Esophagus squamous epithelium (tissue), 5 donors: Measurements from ENCODE around the gene NAA35. TPM values are rescaled to one million over a fixed set of nuclear protein-coding genes. Genes with fewer than 3 reads are reported as not detected.

Experiments used
- DNase-seq: peaks from one replicate; lab custom pipeline; 2025; lab: John Stamatoyannopoulos, UW
- H3K27ac ChIP-seq, 4 donors: fragments of 200-600 bp; sonication (generic); one replicate each; pipeline ENCODE4 v1.5.1; 2016 to 2019; ENCODE audit warnings: mild to moderate bottlenecking in 1 of 4
- H3K27me3 ChIP-seq, 4 donors: fragments of 200-600 bp; sonication (generic); 1 replicate in 3 of 4; 2 replicates in 1 of 4; pipeline versions ENCODE4 v1.5.1 to v1.6.0; 2017 to 2021; ENCODE audit warnings: antibody characterized with exemption in 1 of 4
- H3K36me3 ChIP-seq, 3 donors: fragments of 200-600 bp; sonication (generic); one replicate each; pipeline ENCODE4 v1.5.1; 2016 to 2019
- H3K4me1 ChIP-seq, 3 donors: fragments of 200-600 bp; sonication (generic); one replicate each; pipeline ENCODE4 v1.5.1; 2017 to 2019
- H3K4me3 ChIP-seq, 4 donors: fragments of 200-600 bp; sonication (generic); 1 replicate in 3 of 4; 2 replicates in 1 of 4; pipeline ENCODE4 v1.5.1; 2016 to 2019; ENCODE audit warnings: mild to moderate bottlenecking in 2 of 4, moderate library complexity in 1 of 4
- H3K9me3 ChIP-seq, 3 donors: fragments of 200-600 bp; sonication (generic); one replicate each; pipeline ENCODE4 v1.5.1; 2016 to 2019
- CTCF ChIP-seq, 6 experiments: fragments of 450-650 bp in 4 of 6; fragments of 200-600 bp in 2 of 6; sonication (generic) in 2 of 6; IDR thresholded peaks; one replicate each; pipeline ENCODE4 v1.5.1; 2016 to 2019; ENCODE audit warnings: antibody characterized with exemption in 6 of 6, mild to moderate bottlenecking in 4 of 6, moderate library complexity in 4 of 6
- POLR2A ChIP-seq, 4 donors: fragments of 450-650 bp; IDR thresholded peaks; one replicate each; pipeline ENCODE4 v1.6.1; 2017; ENCODE audit warnings: antibody characterized with exemption in 4 of 4, mild to moderate bottlenecking in 4 of 4, moderate library complexity in 3 of 4
- WGBS, 2 donors: methylation state at CpG; one replicate each; pipeline ENCODE4 v1.1.5; 2018; 5-methylcytosine and 5-hydroxymethylcytosine counted together
- intact Hi-C: fragments of 100-400 bp; cut with DNase I; formaldehyde crosslinking; loops from one replicate; pipeline ENCODE4 v1.15.0; 2022
- total RNA-seq, 4 donors: library from RNA; depleted of rRNA; stranded (reverse); fragments of >200 nt; gene quantifications; one replicate each; pipeline ENCODE4 v1.1.0, GENCODE V29; 2016
- donor health status: DM: yes; HTN: yes; CAD: no.

The NAA35 gene
- total RNA-seq, 4 donors from 2014 or later = 12.1 to 20.8 (median 19.9) TPM

GRCh38 chr9:85978496-85978895 lies 37.5 kb downstream of the NAA35 start:
- WGBS, 2 donors = 78 to 86% methylated on average over 4 of the region's 4 CpGs
- H3K4me3 ChIP-seq = no peak overlapping the region
- no peak for TF ChIP-seq POLR2A (IDR thresholded peaks at IDR 0.05)
- TF ChIP-seq CTCF (IDR thresholded peaks at IDR 0.05) = no peak
- peaks cover 0 to 98% (median 11%) of the 10 kb centered on the region in 3 donors for H3K36me3 ChIP-seq
- H3K4me1 ChIP-seq = no peaks in the 10 kb centered on the region
- no peak overlapping the region for H3K27ac ChIP-seq
- no peak for DNase-seq
- no peaks in the 10 kb centered on the region for H3K9me3 ChIP-seq
- H3K27me3 ChIP-seq = no peaks in the 10 kb centered on the region
- intact Hi-C loops = no loop called here

- Histone ChIP-seq H3K27ac (no peak overlapping the region), H3K4me1 (no peaks in the 10 kb centered on the region), H3K27me3 (no peaks in the 10 kb centered on the region), H3K9me3 (no peaks in the 10 kb centered on the region), H3K4me3 (no peak overlapping the region), H3K36me3 (peaks cover 0 to 96% (median 11%) of the 10 kb centered on the region in 3 donors)
- TF ChIP-seq POLR2A (IDR thresholded peaks at IDR 0.05) (no peak), CTCF (IDR thresholded peaks at IDR 0.05) (no peak)
- intact Hi-C loops = no loop called here
- WGBS, 2 donors = 76 to 85% methylated on average over 3 of the region's 3 CpGs
- DNase-seq = no peak
These were observed 40.4 kb downstream of the NAA35 start for GRCh38 chr9:85981369-85981768.

- intact Hi-C loops = no loop called here
- Histone ChIP-seq H3K27ac (no peak overlapping the region), H3K36me3 (peaks cover 0 to 80% (median 7%) of the 10 kb centered on the region in 3 donors), H3K4me1 (no peaks in the 10 kb centered on the region), H3K27me3 (no peaks in the 10 kb centered on the region), H3K4me3 (no peak overlapping the region), H3K9me3 (no peaks in the 10 kb centered on the region)
- no peak for DNase-seq
- TF ChIP-seq CTCF (IDR thresholded peaks at IDR 0.05) (no peak), POLR2A (IDR thresholded peaks at IDR 0.05) (no peak)
- 93 to 97% methylated on average over 2 of the region's 2 CpGs for WGBS, 2 donors
These were observed 43.5 kb downstream of the NAA35 start for GRCh38 chr9:85984457-85984856.

- intact Hi-C loops = no loop called here
- DNase-seq = no peak
- Histone ChIP-seq H3K27ac (no peak overlapping the region), H3K27me3 (no peaks in the 10 kb centered on the region), H3K36me3 (peaks cover 0 to 69% (median 0%) of the 10 kb centered on the region in 3 donors), H3K4me1 (no peaks in the 10 kb centered on the region), H3K4me3 (no peak overlapping the region), H3K9me3 (no peaks in the 10 kb centered on the region)
- WGBS, 2 donors = 75 to 78% methylated on average over 3 of the region's 3 CpGs
- TF ChIP-seq POLR2A (IDR thresholded peaks at IDR 0.05) (no peak), CTCF (IDR thresholded peaks at IDR 0.05) (no peak)
These were observed 46.3 kb downstream of the NAA35 start for GRCh38 chr9:85987236-85987635.

GRCh38 chr9:85994191-85994590 lies 53.2 kb downstream of the NAA35 start:
- Histone ChIP-seq H3K36me3 (peaks cover 4 to 53% (median 8%) of the 10 kb centered on the region in 3 donors), H3K4me3 (no peak overlapping the region), H3K27ac (no peak overlapping the region), H3K9me3 (no peaks in the 10 kb centered on the region), H3K4me1 (no peaks in the 10 kb centered on the region), H3K27me3 (no peaks in the 10 kb centered on the region)
- TF ChIP-seq CTCF (IDR thresholded peaks at IDR 0.05) (no peak), POLR2A (IDR thresholded peaks at IDR 0.05) (no peak)
- 73 to 85% methylated on average over 2 of the region's 2 CpGs for WGBS, 2 donors
- DNase-seq = no peak
- intact Hi-C loops = no loop called here
